ENCODE data around the gene PYDC1.

- TF ChIP-seq ZNF24 (IDR thresholded peaks at IDR 0.05) (no peak), YY1 (IDR thresholded peaks at IDR 0.05; ENCODE audit: insufficient read depth, insufficient replicate concordance, low read depth, low read length) (no peak), CTCF (CRISPR knock-in tag; IDR thresholded peaks at IDR 0.05) (no peak), STAT6 (CRISPR knock-in tag; IDR thresholded peaks at IDR 0.05; ENCODE audit: borderline replicate concordance) (no peak), SRF (IDR thresholded peaks at IDR 0.05; ENCODE audit: low read depth, low read length) (no peak), SIX1 (CRISPR knock-in tag; IDR thresholded peaks at IDR 0.05; ENCODE audit: borderline replicate concordance) (no peak), NBN (conservative IDR thresholded peaks at IDR 0.05) (no peak), ZNF232 (CRISPR knock-in tag; IDR thresholded peaks at IDR 0.05; ENCODE audit: borderline replicate concordance) (no peak), ARNT (IDR thresholded peaks at IDR 0.05) (no peak), KDM1A (CRISPR knock-in tag; IDR thresholded peaks at IDR 0.05) (no peak), BRF2 (CRISPR knock-in tag; IDR thresholded peaks at IDR 0.05) (no peak), POLR2A (IDR thresholded peaks at IDR 0.05; ENCODE audit: insufficient read depth in 1 of 2, low read depth in 2 of 2, low read length in 2 of 2) (no peak), ZMAT3 (CRISPR knock-in tag; conservative IDR thresholded peaks at IDR 0.05) (no peak)
Measured at GRCh38 chr16:31251435-31251834, 34.5 kb upstream of the PYDC1 start.

Data from HepG2 (cell line).